ENCODE data around the gene KLHL22. TPM values are rescaled to one million over a fixed set of nuclear protein-coding genes. Genes with fewer than 3 reads are reported as not detected.

KLHL22 gene
- polyA plus RNA-seq, 4 donors, result 5.9 to 15.1 (median 8.6) TPM

GRCh38 chr22:20536590-20537324, 41.2 kb upstream of the KLHL22 start:
- FAIRE-seq, result no peak
- H3K9me3 ChIP-seq (ENCODE audit: control insufficient read depth in 2 of 2, insufficient read depth in 1 of 2, low read depth in 1 of 2, low read length in 1 of 2), result no peaks in the 10 kb centered on the region
- H3K4me1 ChIP-seq (ENCODE audit: control insufficient read depth in 3 of 3, insufficient read depth in 2 of 3, low read depth in 1 of 3, low read length in 2 of 3), result peaks cover 2 to 9% (median 8%) of the 10 kb centered on the region in 3 donors
- 76 to 81% (median 79%) methylated on average over 12 of the region's 12 CpGs for WGBS, 3 donors
- peaks cover 3 to 72% (median 7%) of the 10 kb centered on the region in 3 donors for H3K36me3 ChIP-seq (ENCODE audit: control insufficient read depth in 3 of 3, insufficient read depth in 2 of 3, low read depth in 1 of 3, low read length in 3 of 3)
- H3K27me3 ChIP-seq (ENCODE audit: control insufficient read depth in 3 of 3, insufficient read depth in 3 of 3, low read length in 3 of 3), result no peaks in the 10 kb centered on the region
- H3K27ac ChIP-seq (ENCODE audit: low read depth in 1 of 3, low read length in 2 of 3), result no peak overlapping the region
- DNase-seq, result no peak
- no peak overlapping the region for H3K4me3 ChIP-seq (ENCODE audit: low read depth in 1 of 3, low read length in 3 of 3)

GRCh38 chr22:20533879-20534265, 38.3 kb upstream of the KLHL22 start:
- Histone ChIP-seq H3K27me3 (ENCODE audit: control insufficient read depth in 3 of 3, insufficient read depth in 3 of 3, low read length in 3 of 3) (no peaks in the 10 kb centered on the region), H3K36me3 (ENCODE audit: control insufficient read depth in 3 of 3, insufficient read depth in 2 of 3, low read depth in 1 of 3, low read length in 3 of 3) (peaks cover 0 to 74% (median 2%) of the 10 kb centered on the region in 3 donors), H3K9me3 (ENCODE audit: control insufficient read depth in 2 of 2, insufficient read depth in 1 of 2, low read depth in 1 of 2, low read length in 1 of 2) (no peaks in the 10 kb centered on the region), H3K4me1 (ENCODE audit: control insufficient read depth in 3 of 3, insufficient read depth in 2 of 3, low read depth in 1 of 3, low read length in 2 of 3) (peaks cover 2 to 26% (median 18%) of the 10 kb centered on the region in 3 donors), H3K27ac (ENCODE audit: low read depth in 1 of 3, low read length in 2 of 3) (no peak overlapping the region), H3K4me3 (ENCODE audit: low read depth in 1 of 3, low read length in 3 of 3) (no peak overlapping the region)
- no peak for FAIRE-seq
- DNase-seq, result no peak
- WGBS, 3 donors, result 65 to 74% (median 66%) methylated on average over 3 of the region's 3 CpGs

DNA sequence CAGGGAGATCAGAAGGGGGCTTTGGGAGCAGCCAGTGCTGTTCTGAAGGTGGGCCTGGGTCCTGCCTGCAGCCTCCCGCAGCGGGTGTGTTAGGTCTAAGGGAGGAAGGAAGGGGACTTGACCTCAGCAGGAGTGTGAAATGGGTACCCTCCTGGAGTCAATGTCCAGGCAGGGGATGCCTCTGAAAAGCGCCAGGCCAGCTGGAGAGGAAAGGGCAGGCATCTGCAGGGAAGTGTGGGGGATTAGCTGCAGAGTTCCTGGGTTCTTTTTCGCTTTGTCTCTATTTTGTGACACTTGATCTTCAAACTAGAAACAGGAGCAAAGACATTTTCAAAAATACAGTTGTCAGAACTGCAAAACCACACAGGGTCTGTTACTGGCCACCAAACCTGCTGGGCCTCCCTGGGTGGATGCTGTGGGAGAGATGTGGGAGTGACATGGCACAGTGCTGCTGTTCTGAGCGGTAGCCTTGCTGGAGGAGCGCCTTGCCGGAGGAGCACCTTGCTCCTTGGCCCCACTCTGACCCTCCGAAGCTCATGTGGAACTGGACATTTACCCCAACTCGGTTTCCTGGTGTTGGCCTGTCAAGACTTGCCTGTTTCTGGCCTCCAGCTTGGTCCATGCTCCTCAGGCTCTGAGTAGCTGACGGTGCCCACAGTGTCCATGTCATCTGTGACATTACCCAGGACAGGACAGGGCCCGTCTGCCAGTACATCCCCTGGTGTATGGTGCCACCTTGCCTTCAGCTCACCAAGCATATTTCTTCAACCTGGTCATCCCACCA, 37.7 kb upstream of the KLHL22 start:
- no peaks in the 10 kb centered on the region for H3K27me3 ChIP-seq (ENCODE audit: control insufficient read depth in 3 of 3, insufficient read depth in 3 of 3, low read length in 3 of 3)
- peaks cover 2 to 26% (median 18%) of the 10 kb centered on the region in 3 donors for H3K4me1 ChIP-seq (ENCODE audit: control insufficient read depth in 3 of 3, insufficient read depth in 2 of 3, low read depth in 1 of 3, low read length in 2 of 3)
- no peak overlapping the region for H3K4me3 ChIP-seq (ENCODE audit: low read depth in 1 of 3, low read length in 3 of 3)
- 87 to 89% (median 89%) methylated on average over 11 of the region's 11 CpGs for WGBS, 3 donors
- H3K36me3 ChIP-seq (ENCODE audit: control insufficient read depth in 3 of 3, insufficient read depth in 2 of 3, low read depth in 1 of 3, low read length in 3 of 3), result peaks cover 0 to 75% (median 5%) of the 10 kb centered on the region in 3 donors
- H3K9me3 ChIP-seq (ENCODE audit: control insufficient read depth in 2 of 2, insufficient read depth in 1 of 2, low read depth in 1 of 2, low read length in 1 of 2), result no peaks in the 10 kb centered on the region
- no peak for FAIRE-seq
- no peak for DNase-seq
- H3K27ac ChIP-seq (ENCODE audit: low read depth in 1 of 3, low read length in 2 of 3), result no peak overlapping the region

GRCh38 chr22:20532256-20532993, 36.8 kb upstream of the KLHL22 start:
- DNase-seq (no peak), FAIRE-seq (no peak)
- H3K27me3 ChIP-seq (ENCODE audit: control insufficient read depth in 3 of 3, insufficient read depth in 3 of 3, low read length in 3 of 3), result no peaks in the 10 kb centered on the region
- no peak overlapping the region for H3K4me3 ChIP-seq (ENCODE audit: low read depth in 1 of 3, low read length in 3 of 3)
- peaks cover 2 to 26% (median 18%) of the 10 kb centered on the region in 3 donors for H3K4me1 ChIP-seq (ENCODE audit: control insufficient read depth in 3 of 3, insufficient read depth in 2 of 3, low read depth in 1 of 3, low read length in 2 of 3)
- no peaks in the 10 kb centered on the region for H3K9me3 ChIP-seq (ENCODE audit: control insufficient read depth in 2 of 2, insufficient read depth in 1 of 2, low read depth in 1 of 2, low read length in 1 of 2)
- H3K36me3 ChIP-seq (ENCODE audit: control insufficient read depth in 3 of 3, insufficient read depth in 2 of 3, low read depth in 1 of 3, low read length in 3 of 3), result peaks cover 0 to 76% (median 5%) of the 10 kb centered on the region in 3 donors
- WGBS, 3 donors, result 76 to 83% (median 81%) methylated on average over 10 of the region's 10 CpGs
- peak overlapping the region in 2 of 3 donors; percentile 28 to 56 for H3K27ac ChIP-seq (ENCODE audit: low read depth in 1 of 3, low read length in 2 of 3)

DNA sequence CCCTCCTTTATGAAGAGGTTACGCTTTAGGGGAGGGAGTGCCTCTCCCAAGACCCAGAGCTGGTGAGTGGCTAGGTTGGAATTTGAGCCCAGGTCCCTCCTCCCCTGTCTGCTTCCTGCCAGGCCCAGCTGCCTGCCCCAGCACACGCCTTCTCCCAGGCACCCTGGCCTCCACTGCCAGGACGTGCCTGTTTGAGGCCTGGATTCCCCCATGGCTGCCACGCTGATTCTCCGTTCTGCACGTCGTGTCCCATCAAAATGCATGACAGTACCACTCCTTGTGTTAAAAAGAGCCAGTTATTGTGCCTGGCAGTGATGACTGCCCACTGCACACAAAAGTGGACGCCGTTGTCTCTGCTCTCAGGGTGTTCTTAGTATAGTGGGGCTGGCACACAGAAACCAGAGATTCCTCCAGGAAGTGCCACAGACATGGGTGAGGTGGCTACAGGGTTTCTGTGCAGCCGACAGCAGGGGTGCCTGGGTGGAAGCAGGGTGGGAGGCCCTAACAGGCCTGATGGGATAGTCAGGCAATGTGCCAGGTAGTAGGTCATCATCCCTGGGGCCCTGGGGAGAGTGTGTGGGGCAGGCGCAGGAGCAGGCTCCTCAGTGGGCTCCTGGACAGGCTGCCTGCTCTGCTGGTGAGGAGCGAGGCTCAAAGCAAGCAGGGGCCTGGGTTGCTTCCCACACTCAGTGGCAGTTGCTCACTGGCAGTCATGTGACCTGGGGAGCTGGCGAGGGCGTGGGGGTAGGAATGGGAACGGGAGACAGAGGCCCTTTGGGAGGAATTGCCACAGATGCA, 36.0 kb upstream of the KLHL22 start:
- DNase-seq, result peak; percentile 66 to 85
- Histone ChIP-seq H3K4me1 (ENCODE audit: control insufficient read depth in 3 of 3, insufficient read depth in 2 of 3, low read depth in 1 of 3, low read length in 2 of 3) (peaks cover 2 to 26% (median 18%) of the 10 kb centered on the region in 3 donors), H3K36me3 (ENCODE audit: control insufficient read depth in 3 of 3, insufficient read depth in 2 of 3, low read depth in 1 of 3, low read length in 3 of 3) (peaks cover 0 to 73% (median 5%) of the 10 kb centered on the region in 3 donors), H3K4me3 (ENCODE audit: low read depth in 1 of 3, low read length in 3 of 3) (no peak overlapping the region), H3K27ac (ENCODE audit: low read depth in 1 of 3, low read length in 2 of 3) (peak overlapping the region; percentile 24 to 77 (median 44)), H3K27me3 (ENCODE audit: control insufficient read depth in 3 of 3, insufficient read depth in 3 of 3, low read length in 3 of 3) (no peaks in the 10 kb centered on the region), H3K9me3 (ENCODE audit: control insufficient read depth in 2 of 2, insufficient read depth in 1 of 2, low read depth in 1 of 2, low read length in 1 of 2) (no peaks in the 10 kb centered on the region)
- WGBS, 3 donors, result 27 to 54% (median 48%) methylated on average over 15 of the region's 15 CpGs
- no peak for FAIRE-seq

- peak overlapping the region; percentile 52 to 77 (median 64) for H3K27ac ChIP-seq (ENCODE audit: low read depth in 1 of 3, low read length in 2 of 3)
- H3K9me3 ChIP-seq (ENCODE audit: control insufficient read depth in 2 of 2, insufficient read depth in 1 of 2, low read depth in 1 of 2, low read length in 1 of 2), result no peaks in the 10 kb centered on the region
- no peak overlapping the region for H3K4me3 ChIP-seq (ENCODE audit: low read depth in 1 of 3, low read length in 3 of 3)
- no peak for FAIRE-seq
- 15 to 58% (median 39%) methylated on average over 1 of the region's 1 CpG for WGBS, 3 donors
- no peak for DNase-seq
- H3K4me1 ChIP-seq (ENCODE audit: control insufficient read depth in 3 of 3, insufficient read depth in 2 of 3, low read depth in 1 of 3, low read length in 2 of 3), result peaks cover 2 to 26% (median 18%) of the 10 kb centered on the region in 3 donors
- H3K27me3 ChIP-seq (ENCODE audit: control insufficient read depth in 3 of 3, insufficient read depth in 3 of 3, low read length in 3 of 3), result no peaks in the 10 kb centered on the region
- H3K36me3 ChIP-seq (ENCODE audit: control insufficient read depth in 3 of 3, insufficient read depth in 2 of 3, low read depth in 1 of 3, low read length in 3 of 3), result peaks cover 0 to 73% (median 6%) of the 10 kb centered on the region in 3 donors
These were observed 35.5 kb upstream of the KLHL22 start for GRCh38 chr22:20531154-20531403.

DNA sequence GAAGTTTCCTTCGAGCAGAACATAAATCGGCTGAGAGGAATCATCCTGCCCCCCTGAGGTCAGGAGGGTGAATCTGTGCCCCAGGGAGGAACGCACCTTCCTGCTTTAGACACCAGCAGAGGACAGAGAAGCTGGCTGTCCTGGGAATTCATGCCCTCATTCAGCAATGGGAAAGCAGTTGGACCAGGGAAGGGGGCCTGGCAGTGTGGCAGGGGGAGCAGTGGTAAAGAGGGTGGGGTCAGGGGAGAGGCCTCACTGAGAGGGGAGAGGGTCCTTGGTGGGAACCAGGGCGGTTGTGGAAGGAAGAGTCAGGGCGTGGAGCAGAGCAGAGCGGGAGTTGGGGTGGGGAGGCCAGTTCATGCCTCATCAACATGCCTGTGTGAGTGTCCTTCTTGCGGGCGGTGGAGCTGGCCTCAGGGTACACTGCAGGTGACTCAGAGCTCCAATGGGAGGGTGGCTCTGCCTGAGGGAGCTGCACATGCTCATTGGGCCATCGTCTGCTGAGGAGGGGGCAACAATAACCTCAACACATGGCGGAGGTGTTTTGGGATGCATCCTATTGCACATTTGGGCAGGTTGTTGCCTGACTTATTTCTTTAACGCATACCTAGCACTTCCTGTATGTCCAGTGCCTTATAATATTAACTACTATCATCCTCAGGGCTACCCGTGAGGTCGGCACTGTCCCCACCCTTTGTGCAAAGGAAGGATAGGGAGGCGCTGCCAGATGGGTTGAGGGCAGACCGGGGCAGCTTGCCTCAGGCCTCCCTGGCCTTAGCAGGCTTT, 35.0 kb upstream of the KLHL22 start:
- Histone ChIP-seq H3K27ac (ENCODE audit: low read depth in 1 of 3, low read length in 2 of 3) (peak overlapping the region; percentile 52 to 77 (median 64)), H3K27me3 (ENCODE audit: control insufficient read depth in 3 of 3, insufficient read depth in 3 of 3, low read length in 3 of 3) (no peaks in the 10 kb centered on the region), H3K36me3 (ENCODE audit: control insufficient read depth in 3 of 3, insufficient read depth in 2 of 3, low read depth in 1 of 3, low read length in 3 of 3) (peaks cover 0 to 77% (median 6%) of the 10 kb centered on the region in 3 donors), H3K4me1 (ENCODE audit: control insufficient read depth in 3 of 3, insufficient read depth in 2 of 3, low read depth in 1 of 3, low read length in 2 of 3) (peaks cover 2 to 26% (median 18%) of the 10 kb centered on the region in 3 donors), H3K4me3 (ENCODE audit: low read depth in 1 of 3, low read length in 3 of 3) (no peak overlapping the region), H3K9me3 (ENCODE audit: control insufficient read depth in 2 of 2, insufficient read depth in 1 of 2, low read depth in 1 of 2, low read length in 1 of 2) (no peaks in the 10 kb centered on the region)
- 53 to 75% (median 74%) methylated on average over 14 to 15 of the region's 15 CpGs for WGBS, 3 donors
- FAIRE-seq (no peak), DNase-seq (peak; percentile 27 to 62)

Measured in small intestine (tissue), 7 donors.